AG04450 (cell line): ENCODE measurements around the gene EFCAB6. TPM values are rescaled to one million over a fixed set of nuclear protein-coding genes. Genes with fewer than 3 reads are reported as not detected.

Experiments used
- CTCF ChIA-PET: fragments of 300-600, 350-600 bp; formaldehyde crosslinking; extraction: SDS; loops from one replicate; lab custom pipeline; 2022; ENCODE audit warnings: antibody characterized with exemption, inconsistent platforms; lab: Charles Lee
- POLR2A ChIA-PET: fragments of 350-600 bp; formaldehyde crosslinking; extraction: SDS; loops from one replicate; lab custom pipeline; 2021; ENCODE audit warnings: antibody characterized with exemption, inconsistent platforms; lab: Yijun Ruan, JAX
- DNase-seq: peaks from one replicate; pipeline ENCODE4 v3.0.0-alpha.2; 2011; ENCODE audit warnings: low read depth, low spot score
- H3K27ac ChIP-seq: one replicate; pipeline ENCODE4 v1.5.1; 2012; ENCODE audit warnings: low read depth, low read length, control low read depth
- H3K27me3 ChIP-seq: one replicate; pipeline ENCODE4 v1.6.0; 2012; ENCODE audit warnings: low read length; ENCODE audit not compliant: control insufficient read depth, insufficient read depth
- H3K4me3 ChIP-seq: 2 replicates; pipeline ENCODE4 v1.5.1; 2011; ENCODE audit warnings: mild to moderate bottlenecking, low read depth, low read length, control low read depth
- H3K9me3 ChIP-seq: 2 replicates; pipeline ENCODE4 v1.5.1; 2012; ENCODE audit warnings: low read length; ENCODE audit not compliant: control insufficient read depth, insufficient read depth
- polyA plus RNA-seq: library from polyadenylated mRNA; depleted of rRNA; stranded (reverse); fragments of >200 nt; gene quantifications from 2 replicates; pipeline ENCODE4 v1.2.3, GENCODE V29; 2011
- TF ChIP-seq, protein P1 (sequence below): IDR thresholded peaks from 2 replicates; pipeline ENCODE4 v1.5.1; 2011; ENCODE audit warnings: low read depth, low read length, control low read depth, inconsistent platforms

Gene EFCAB6
- polyA plus RNA-seq, 1 experiment: 1.4 TPM

DNA sequence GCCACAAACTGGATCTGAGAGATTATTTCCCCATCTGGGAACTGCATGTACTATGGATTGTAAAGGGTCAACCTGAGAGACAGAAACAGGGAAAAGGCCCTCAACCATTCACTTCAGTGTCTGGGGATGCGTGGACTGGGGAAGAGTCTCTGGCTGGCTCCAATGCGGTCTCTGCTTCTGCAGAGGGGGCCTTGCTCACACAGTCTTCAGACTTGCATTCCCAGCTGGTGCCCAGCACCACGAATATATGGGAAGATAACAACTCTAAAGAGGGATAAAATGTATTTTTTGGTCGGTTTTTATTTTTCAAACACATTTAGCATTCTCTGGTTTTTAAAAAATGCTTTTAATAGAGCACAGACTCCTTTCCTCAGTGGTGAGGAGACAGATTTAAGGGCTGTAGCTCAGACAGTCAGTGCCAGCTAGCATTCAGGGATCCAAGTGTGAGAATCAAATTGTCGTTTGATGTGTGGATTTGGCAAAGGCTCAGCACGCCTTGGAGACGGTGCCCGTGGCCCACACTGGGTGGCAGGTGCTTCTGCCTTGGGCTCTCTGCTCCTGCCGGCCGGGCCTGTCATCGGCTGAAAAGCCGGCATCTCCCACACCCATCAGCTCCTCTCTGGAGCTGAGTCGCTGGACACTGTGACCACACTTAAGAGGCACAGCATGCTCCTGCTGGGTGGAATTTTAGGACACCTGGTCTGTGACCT, 8.0 kb upstream of the EFCAB6 start:
- ChIA-PET CTCF (interaction anchor here (0.6 kb wide), 1 partner anchor 125 kb away, joined by 3 read pairs; no protein-coding TSS in a partner anchor), POLR2A (no interaction called here)
- TF ChIP-seq, protein P1, sequence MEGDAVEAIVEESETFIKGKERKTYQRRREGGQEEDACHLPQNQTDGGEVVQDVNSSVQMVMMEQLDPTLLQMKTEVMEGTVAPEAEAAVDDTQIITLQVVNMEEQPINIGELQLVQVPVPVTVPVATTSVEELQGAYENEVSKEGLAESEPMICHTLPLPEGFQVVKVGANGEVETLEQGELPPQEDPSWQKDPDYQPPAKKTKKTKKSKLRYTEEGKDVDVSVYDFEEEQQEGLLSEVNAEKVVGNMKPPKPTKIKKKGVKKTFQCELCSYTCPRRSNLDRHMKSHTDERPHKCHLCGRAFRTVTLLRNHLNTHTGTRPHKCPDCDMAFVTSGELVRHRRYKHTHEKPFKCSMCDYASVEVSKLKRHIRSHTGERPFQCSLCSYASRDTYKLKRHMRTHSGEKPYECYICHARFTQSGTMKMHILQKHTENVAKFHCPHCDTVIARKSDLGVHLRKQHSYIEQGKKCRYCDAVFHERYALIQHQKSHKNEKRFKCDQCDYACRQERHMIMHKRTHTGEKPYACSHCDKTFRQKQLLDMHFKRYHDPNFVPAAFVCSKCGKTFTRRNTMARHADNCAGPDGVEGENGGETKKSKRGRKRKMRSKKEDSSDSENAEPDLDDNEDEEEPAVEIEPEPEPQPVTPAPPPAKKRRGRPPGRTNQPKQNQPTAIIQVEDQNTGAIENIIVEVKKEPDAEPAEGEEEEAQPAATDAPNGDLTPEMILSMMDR: no peak
- H3K27ac ChIP-seq: no peak overlapping the region
- H3K27me3 ChIP-seq: peaks cover 19% of the 10 kb centered on the region
- DNase-seq: no peak
- H3K4me3 ChIP-seq: no peak overlapping the region
- H3K9me3 ChIP-seq: no peaks in the 10 kb centered on the region

DNA sequence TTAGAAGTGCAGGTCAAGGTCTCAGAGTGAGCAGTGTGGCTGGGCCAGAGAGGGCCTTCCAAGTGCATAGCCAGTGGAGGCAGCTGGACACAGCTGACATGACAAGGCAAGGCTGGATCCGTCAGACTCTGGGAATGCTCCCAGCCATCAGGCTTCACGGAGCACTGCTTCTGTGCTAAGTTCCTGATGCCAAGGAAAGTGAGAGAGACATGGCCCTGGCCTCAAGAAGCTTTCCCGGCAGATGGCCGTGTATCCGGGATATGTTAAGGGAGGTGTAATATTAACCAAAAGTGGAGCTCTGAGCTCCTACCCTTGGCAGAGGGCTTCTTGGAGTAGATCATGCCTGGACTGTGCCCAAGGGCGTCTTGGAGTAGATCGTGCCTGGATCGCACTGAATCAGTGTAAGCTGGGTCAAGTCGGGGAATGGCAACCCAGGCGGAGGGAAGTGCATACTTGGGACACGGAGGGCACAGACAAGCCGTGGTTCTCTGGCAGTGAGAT, 7.4 kb upstream of the EFCAB6 start:
- CTCF ChIA-PET: interaction anchor here (0.6 kb wide), 1 partner anchor 126 kb away, joined by 3 read pairs; no protein-coding TSS in a partner anchor
- H3K4me3 ChIP-seq: no peak overlapping the region
- no peaks in the 10 kb centered on the region for H3K9me3 ChIP-seq
- peaks cover 19% of the 10 kb centered on the region for H3K27me3 ChIP-seq
- DNase-seq: no peak
- POLR2A ChIA-PET: no interaction called here
- H3K27ac ChIP-seq: no peak overlapping the region
- TF ChIP-seq, protein P1: no peak

DNA sequence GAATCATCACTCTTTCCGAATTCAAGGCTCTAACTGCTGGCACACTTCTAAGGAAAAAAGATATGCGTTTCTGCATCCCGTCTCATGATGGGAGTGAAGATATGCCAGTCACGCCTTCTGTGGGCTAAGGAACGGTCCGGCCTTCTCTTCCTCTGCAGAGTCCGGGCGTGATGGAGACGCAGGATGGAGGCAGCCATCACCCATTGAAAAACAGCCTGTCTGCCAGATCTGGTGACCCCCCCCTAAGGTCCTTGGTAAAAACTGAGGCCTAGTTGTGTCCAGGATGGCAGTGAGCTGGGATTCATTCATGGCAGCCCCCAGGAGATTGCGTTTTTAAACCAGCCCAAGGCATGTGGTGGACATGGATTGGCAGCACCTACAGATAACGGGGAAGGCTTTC, 6.9 kb upstream of the EFCAB6 start:
- TF ChIP-seq, protein P1: no peak
- DNase-seq: no peak
- ChIA-PET POLR2A (no interaction called here), CTCF (no interaction called here)
- H3K27ac ChIP-seq: no peak overlapping the region
- H3K27me3 ChIP-seq: peaks cover 19% of the 10 kb centered on the region
- H3K9me3 ChIP-seq: no peaks in the 10 kb centered on the region
- H3K4me3 ChIP-seq: no peak overlapping the region

DNA sequence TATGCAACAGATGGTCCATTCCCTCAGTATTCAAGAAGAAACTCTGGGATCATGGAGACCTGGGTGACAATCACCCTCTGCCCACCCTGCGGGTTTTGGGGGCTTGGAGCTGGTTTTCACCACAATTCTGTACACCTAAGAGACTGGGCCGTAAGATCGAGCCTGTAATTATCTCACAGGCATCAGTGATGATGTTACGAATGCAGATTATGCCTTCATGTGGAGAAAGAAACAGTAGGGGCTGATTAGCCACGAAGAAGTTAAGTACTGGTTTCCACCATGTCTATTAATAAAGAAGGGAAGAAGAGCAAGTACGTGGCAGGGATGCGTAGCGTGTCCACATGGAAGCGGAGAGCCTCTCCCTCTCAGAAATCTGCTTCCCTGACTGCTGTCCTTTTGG, 5.3 kb upstream of the EFCAB6 start:
- H3K9me3 ChIP-seq: no peaks in the 10 kb centered on the region
- DNase-seq: no peak
- POLR2A ChIA-PET: interaction anchor here (0.6 kb wide), 1 partner anchor 11 kb away, joined by 6 read pairs; no protein-coding TSS in a partner anchor
- TF ChIP-seq, protein P1: no peak
- H3K27me3 ChIP-seq: peaks cover 12% of the 10 kb centered on the region
- H3K4me3 ChIP-seq: no peak overlapping the region
- H3K27ac ChIP-seq: no peak overlapping the region
- CTCF ChIA-PET: no interaction called here

DNA sequence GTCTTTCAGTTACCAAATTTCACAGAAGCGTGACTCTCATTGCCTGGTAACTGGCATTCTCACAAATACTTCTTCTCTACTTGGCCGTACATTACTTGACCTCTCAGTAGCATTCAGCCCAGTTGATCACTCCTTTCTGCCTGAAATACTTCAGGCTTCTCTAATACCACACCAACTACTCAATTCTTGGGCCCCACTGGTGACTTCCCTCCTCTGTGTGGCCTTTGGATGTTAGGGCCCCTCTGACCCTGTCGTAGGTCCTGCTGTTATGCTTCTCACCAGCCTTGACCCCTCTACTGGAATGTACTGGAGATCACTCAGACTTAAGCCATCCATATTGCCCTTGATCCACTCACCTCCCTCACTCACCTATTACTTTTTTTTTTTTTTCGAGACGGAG, 2.2 kb upstream of the EFCAB6 start:
- DNase-seq: no peak
- TF ChIP-seq, protein P1: no peak
- POLR2A ChIA-PET: no interaction called here
- Histone ChIP-seq H3K27ac (no peak overlapping the region), H3K4me3 (no peak overlapping the region), H3K27me3 (peaks cover 3% of the 10 kb centered on the region), H3K9me3 (no peaks in the 10 kb centered on the region)
- CTCF ChIA-PET: no interaction called here
